ENCODE results near the gene OR1A2. TPM values are rescaled to one million over a fixed set of nuclear protein-coding genes. Genes with fewer than 3 reads are reported as not detected.
"Not testable (repeated sequence)": the region's sequence is repeated elsewhere in the genome, so short reads cannot be mapped to it uniquely, and the experiment has no call there.

OR1A2 gene
- total and polyA plus RNA-seq, 4 donors = not detected

GRCh38 chr17:3224721-3225352, 27.5 kb downstream of the OR1A2 start:
- not testable (repeated sequence) for H3K4me3 ChIP-seq (ENCODE audit: low read depth in 1 of 3, low read length in 3 of 3); H3K4me1 ChIP-seq (ENCODE audit: control insufficient read depth in 4 of 4, insufficient read depth in 4 of 4, low read length in 3 of 4); DNase-seq (ENCODE audit: low spot score); H3K27ac ChIP-seq (ENCODE audit: low read depth in 1 of 2, low read length in 2 of 2); H3K27me3 ChIP-seq (ENCODE audit: control insufficient read depth in 4 of 4, insufficient read depth in 4 of 4, low read length in 3 of 4); H3K36me3 ChIP-seq (ENCODE audit: control insufficient read depth in 4 of 4, insufficient read depth in 3 of 4, low read depth in 1 of 4, low read length in 3 of 4); H3K9ac ChIP-seq (ENCODE audit: low read depth in 1 of 2, low read length in 2 of 2); H3K9me3 ChIP-seq (ENCODE audit: control insufficient read depth in 4 of 4, low read length in 3 of 4)

DNA sequence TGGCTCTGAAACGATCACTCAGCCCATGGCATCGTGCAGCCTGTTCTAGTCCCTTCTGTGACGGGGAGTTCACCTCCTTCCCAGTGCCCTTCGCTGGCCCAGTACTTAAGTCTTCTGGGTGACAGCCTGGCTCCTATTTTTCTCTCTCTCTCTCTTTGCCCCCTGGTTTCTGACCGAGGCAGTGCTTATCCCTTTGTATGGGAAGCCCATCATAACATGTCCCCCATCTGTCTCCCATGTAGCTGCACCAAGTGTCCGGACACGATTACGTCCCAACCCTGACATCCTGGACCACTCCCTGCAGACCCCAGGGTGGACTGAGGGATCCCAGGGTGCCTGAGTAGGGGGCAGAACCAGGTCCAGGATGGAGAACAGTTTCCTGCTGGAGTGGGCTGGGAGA, 35.0 kb downstream of the OR1A2 start:
- WGBS = 84% methylated on average over 8 of the region's 8 CpGs

GRCh38 chr17:3238685-3239084, 41.4 kb downstream of the OR1A2 start:
- not testable (repeated sequence) for H3K9ac ChIP-seq (ENCODE audit: low read depth in 1 of 2, low read length in 2 of 2); H3K4me1 ChIP-seq (ENCODE audit: control insufficient read depth in 4 of 4, insufficient read depth in 4 of 4, low read length in 3 of 4); DNase-seq (ENCODE audit: low spot score); H3K27me3 ChIP-seq (ENCODE audit: control insufficient read depth in 4 of 4, insufficient read depth in 4 of 4, low read length in 3 of 4); H3K4me3 ChIP-seq (ENCODE audit: low read depth in 1 of 3, low read length in 3 of 3); H3K27ac ChIP-seq (ENCODE audit: low read depth in 1 of 2, low read length in 2 of 2); H3K9me3 ChIP-seq (ENCODE audit: control insufficient read depth in 4 of 4, low read length in 3 of 4); H3K36me3 ChIP-seq (ENCODE audit: control insufficient read depth in 4 of 4, insufficient read depth in 3 of 4, low read depth in 1 of 4, low read length in 3 of 4)
- no CpG with 5 or more reads among the region's 2 CpGs for WGBS

More for the DNA sequence above, 35.0 kb downstream of the OR1A2 start:
- not testable (repeated sequence) for H3K36me3 ChIP-seq (ENCODE audit: control insufficient read depth in 4 of 4, insufficient read depth in 3 of 4, low read depth in 1 of 4, low read length in 3 of 4); DNase-seq (ENCODE audit: low spot score); H3K4me1 ChIP-seq (ENCODE audit: control insufficient read depth in 4 of 4, insufficient read depth in 4 of 4, low read length in 3 of 4); H3K4me3 ChIP-seq (ENCODE audit: low read depth in 1 of 3, low read length in 3 of 3); H3K27ac ChIP-seq (ENCODE audit: low read depth in 1 of 2, low read length in 2 of 2); H3K9me3 ChIP-seq (ENCODE audit: control insufficient read depth in 4 of 4, low read length in 3 of 4); H3K9ac ChIP-seq (ENCODE audit: low read depth in 1 of 2, low read length in 2 of 2); H3K27me3 ChIP-seq (ENCODE audit: control insufficient read depth in 4 of 4, insufficient read depth in 4 of 4, low read length in 3 of 4)

GRCh38 chr17:3241044-3241443, 43.7 kb downstream of the OR1A2 start:
- not testable (repeated sequence) for H3K9ac ChIP-seq (ENCODE audit: low read depth in 1 of 2, low read length in 2 of 2); DNase-seq (ENCODE audit: low spot score); H3K9me3 ChIP-seq (ENCODE audit: control insufficient read depth in 4 of 4, low read length in 3 of 4); H3K27ac ChIP-seq (ENCODE audit: low read depth in 1 of 2, low read length in 2 of 2); H3K27me3 ChIP-seq (ENCODE audit: control insufficient read depth in 4 of 4, insufficient read depth in 4 of 4, low read length in 3 of 4); H3K36me3 ChIP-seq (ENCODE audit: control insufficient read depth in 4 of 4, insufficient read depth in 3 of 4, low read depth in 1 of 4, low read length in 3 of 4); H3K4me1 ChIP-seq (ENCODE audit: control insufficient read depth in 4 of 4, insufficient read depth in 4 of 4, low read length in 3 of 4); H3K4me3 ChIP-seq (ENCODE audit: low read depth in 1 of 3, low read length in 3 of 3)
- WGBS = no CpG with 5 or more reads among the region's 1 CpG

- 21% methylated on average over 1 of the region's 1 CpG for WGBS
- H3K27ac ChIP-seq (ENCODE audit: low read depth in 1 of 2, low read length in 2 of 2); DNase-seq (ENCODE audit: low spot score); H3K4me3 ChIP-seq (ENCODE audit: low read depth in 1 of 3, low read length in 3 of 3); H3K9me3 ChIP-seq (ENCODE audit: control insufficient read depth in 4 of 4, low read length in 3 of 4); H3K4me1 ChIP-seq (ENCODE audit: control insufficient read depth in 4 of 4, insufficient read depth in 4 of 4, low read length in 3 of 4); H3K27me3 ChIP-seq (ENCODE audit: control insufficient read depth in 4 of 4, insufficient read depth in 4 of 4, low read length in 3 of 4); H3K9ac ChIP-seq (ENCODE audit: low read depth in 1 of 2, low read length in 2 of 2); H3K36me3 ChIP-seq (ENCODE audit: control insufficient read depth in 4 of 4, insufficient read depth in 3 of 4, low read depth in 1 of 4, low read length in 3 of 4): not testable (repeated sequence)
Measured at GRCh38 chr17:3244841-3245240, 47.5 kb downstream of the OR1A2 start.

Other genes starting within 250 kb of the OR1A2 start
- gene OR1D5, start 133.9 kb upstream of the OR1A2 start, total RNA-seq = not detected
- not detected for gene OR1D5, start 133.9 kb upstream of the OR1A2 start, polyA plus RNA-seq
- not detected for gene OR1D2, start 93.1 kb upstream of the OR1A2 start, total RNA-seq
- gene OR1D2, start 93.1 kb upstream of the OR1A2 start, polyA plus RNA-seq = not detected
- not detected for gene OR1G1, start 70.0 kb upstream of the OR1A2 start, total RNA-seq
- gene OR1G1, start 70.0 kb upstream of the OR1A2 start, polyA plus RNA-seq = not detected
- not detected for gene OR1A1, start 10.1 kb downstream of the OR1A2 start, total RNA-seq
- gene OR1A1, start 10.1 kb downstream of the OR1A2 start, polyA plus RNA-seq = not detected
- gene OR3A1, start 100.8 kb downstream of the OR1A2 start, total RNA-seq = not detected
- not detected for gene OR3A1, start 100.8 kb downstream of the OR1A2 start, polyA plus RNA-seq
- gene OR3A2, start 188.8 kb downstream of the OR1A2 start, total RNA-seq = not detected
- gene OR3A2, start 188.8 kb downstream of the OR1A2 start, polyA plus RNA-seq = not detected
- gene OR1E1, start 200.9 kb downstream of the OR1A2 start, total RNA-seq = not detected
- gene OR1E1, start 200.9 kb downstream of the OR1A2 start, polyA plus RNA-seq = not detected
- gene OR3A3, start 213.9 kb downstream of the OR1A2 start, total RNA-seq = not detected
- not detected for gene OR3A3, start 213.9 kb downstream of the OR1A2 start, polyA plus RNA-seq
- under 1 TPM in 1 of 2 donors, not detected in 1; 0.08 TPM for gene OR1E2, start 236.3 kb downstream of the OR1A2 start, total RNA-seq
- not detected for gene OR1E2, start 236.3 kb downstream of the OR1A2 start, polyA plus RNA-seq

Data from liver (tissue), 9 donors.